Stomach smooth muscle (tissue), 2 donors: Measurements from ENCODE around the gene CASP14.
A peak's percentile ranks its signal among the peaks of the same experiment; 100 is the strongest.

ENCODE experiments used
- H3K27ac ChIP-seq: one replicate; pipeline ENCODE4 v1.7.0; 2013; ENCODE audit warnings: mild to moderate bottlenecking, low read length, inconsistent platforms
- H3K27me3 ChIP-seq, 2 donors: one replicate each; pipeline ENCODE4 v1.7.0; 2013; ENCODE audit warnings: low read length in 2 of 2; ENCODE audit not compliant: insufficient read depth in 2 of 2, control insufficient read depth in 1 of 2
- H3K36me3 ChIP-seq, 2 donors: one replicate each; pipeline ENCODE4 v1.7.0; 2013; ENCODE audit warnings: low read length in 2 of 2; ENCODE audit not compliant: control insufficient read depth in 2 of 2, insufficient read depth in 2 of 2
- H3K4me1 ChIP-seq: one replicate; pipeline ENCODE4 v1.7.0; 2013; ENCODE audit warnings: low read length; ENCODE audit not compliant: control insufficient read depth, insufficient read depth
- H3K4me3 ChIP-seq, 2 donors: one replicate each; pipeline ENCODE4 v1.7.0; 2013; ENCODE audit warnings: low read length in 2 of 2
- H3K9ac ChIP-seq, 2 donors: one replicate each; pipeline ENCODE4 v1.7.0; 2013; ENCODE audit warnings: low read length in 2 of 2, mild to moderate bottlenecking in 1 of 2
- H3K9me3 ChIP-seq, 2 donors: one replicate each; pipeline ENCODE4 v1.7.0; 2013; ENCODE audit warnings: low read length in 2 of 2; ENCODE audit not compliant: control insufficient read depth in 2 of 2
- donor health status: healthy.
- donor health status: Pancreatic carcinoma.

The CASP14 gene

DNA sequence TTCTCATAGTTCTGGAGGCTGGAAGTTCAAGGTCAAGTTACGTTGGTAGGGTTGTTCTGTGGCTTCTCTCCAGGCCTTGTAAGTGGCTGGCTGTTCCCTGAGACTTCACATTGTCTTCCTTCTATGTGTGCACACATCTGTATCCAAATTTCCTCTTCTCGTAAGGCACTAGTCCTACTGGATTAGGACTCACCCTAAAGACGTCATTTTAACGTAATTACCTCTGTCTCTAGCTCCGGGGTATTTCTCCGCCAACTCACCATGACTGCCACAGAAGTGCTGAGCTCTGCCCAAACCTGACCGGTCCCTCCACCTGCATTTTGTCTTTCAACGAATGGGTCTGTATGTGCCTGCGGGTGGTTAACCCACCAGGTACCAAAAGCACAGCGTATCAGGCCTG, 49.2 kb downstream of the CASP14 start:
- Histone ChIP-seq H3K4me3 (no peak overlapping the region), H3K4me1 (no peaks in the 10 kb centered on the region), H3K27me3 (peaks cover 0 to 2% of the 10 kb centered on the region in 2 donors), H3K36me3 (no peaks in the 10 kb centered on the region), H3K27ac (no peak overlapping the region), H3K9ac (no peak overlapping the region), H3K9me3 (peaks cover 0 to 2% of the 10 kb centered on the region in 2 donors)

DNA sequence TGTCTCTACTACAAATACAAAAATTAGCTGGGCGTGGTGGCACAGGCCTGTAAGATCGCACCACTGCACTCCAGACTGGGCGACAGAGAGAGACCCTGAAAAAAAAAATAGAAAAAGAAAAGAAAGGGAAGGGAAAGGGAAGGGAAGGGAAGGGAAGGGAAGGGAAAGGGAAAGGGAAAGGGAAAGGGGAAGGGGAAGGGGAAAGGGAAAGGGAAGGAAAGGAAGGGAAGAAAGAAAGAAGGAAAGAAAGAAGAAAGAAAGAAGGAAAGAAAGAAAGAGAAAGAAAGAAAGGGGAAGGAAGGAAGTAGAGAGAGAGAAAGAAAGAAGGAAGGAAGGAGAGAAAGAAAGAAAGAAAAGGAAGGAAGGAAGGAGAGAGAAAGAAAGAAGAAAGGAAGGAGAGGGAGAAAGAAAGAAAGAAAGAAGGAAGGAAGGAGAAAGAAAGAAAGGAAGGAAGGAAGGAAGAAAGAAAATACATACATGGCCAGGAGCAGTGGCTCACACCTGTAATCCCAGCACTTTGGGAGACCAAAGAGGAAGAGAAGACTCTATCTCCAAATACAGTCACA, 49.8 kb downstream of the CASP14 start:
- no peak overlapping the region for H3K27ac ChIP-seq
- no peaks in the 10 kb centered on the region for H3K4me1 ChIP-seq
- H3K9ac ChIP-seq = no peak overlapping the region
- peaks cover 0 to 2% of the 10 kb centered on the region in 2 donors for H3K27me3 ChIP-seq
- H3K4me3 ChIP-seq = no peak overlapping the region
- peaks cover 1 to 5% of the 10 kb centered on the region in 2 donors for H3K9me3 ChIP-seq
- no peaks in the 10 kb centered on the region for H3K36me3 ChIP-seq

DNA sequence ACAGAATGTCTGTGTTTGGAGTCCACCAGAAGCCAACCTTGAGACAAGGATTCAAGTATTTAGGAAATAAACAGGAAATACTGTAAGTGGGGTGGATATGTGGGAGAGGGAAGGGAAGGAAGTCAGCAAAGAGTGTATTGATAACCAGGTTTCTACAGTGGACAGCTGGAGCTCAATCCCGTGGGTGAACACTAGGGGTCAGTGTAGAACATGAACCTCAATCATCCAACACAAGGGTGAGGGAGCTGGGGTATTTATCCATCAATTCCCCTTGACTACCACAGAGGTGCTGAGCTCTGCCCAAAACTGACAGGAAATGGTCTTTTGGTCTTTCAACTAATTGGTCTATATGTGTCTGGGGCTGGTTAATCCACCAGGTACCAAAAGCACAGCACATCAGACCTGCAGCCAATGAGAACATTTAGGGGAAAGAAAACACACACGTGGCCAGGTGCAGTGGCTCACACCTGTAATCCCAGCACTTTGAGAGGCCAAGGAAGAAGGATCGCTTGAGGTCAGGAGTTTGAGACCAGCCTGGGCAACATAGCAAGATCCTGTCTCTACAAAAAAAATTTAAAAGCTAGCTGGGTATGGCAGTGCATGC, 52.3 kb downstream of the CASP14 start:
- Histone ChIP-seq H3K4me1 (peaks cover 2% of the 10 kb centered on the region), H3K27me3 (peaks cover 0 to under 1% of the 10 kb centered on the region in 2 donors), H3K9me3 (peaks cover 10 to 12% of the 10 kb centered on the region in 2 donors), H3K9ac (no peak overlapping the region), H3K4me3 (no peak overlapping the region), H3K36me3 (no peaks in the 10 kb centered on the region), H3K27ac (no peak overlapping the region)

- Histone ChIP-seq H3K9ac (no peak overlapping the region), H3K9me3 (peaks cover 10 to 12% of the 10 kb centered on the region in 2 donors), H3K36me3 (no peaks in the 10 kb centered on the region), H3K27ac (no peak overlapping the region), H3K4me3 (no peak overlapping the region), H3K27me3 (no peaks in the 10 kb centered on the region), H3K4me1 (peaks cover 17% of the 10 kb centered on the region)
These were observed 54.7 kb downstream of the CASP14 start for GRCh38 chr19:15104003-15104402.

DNA sequence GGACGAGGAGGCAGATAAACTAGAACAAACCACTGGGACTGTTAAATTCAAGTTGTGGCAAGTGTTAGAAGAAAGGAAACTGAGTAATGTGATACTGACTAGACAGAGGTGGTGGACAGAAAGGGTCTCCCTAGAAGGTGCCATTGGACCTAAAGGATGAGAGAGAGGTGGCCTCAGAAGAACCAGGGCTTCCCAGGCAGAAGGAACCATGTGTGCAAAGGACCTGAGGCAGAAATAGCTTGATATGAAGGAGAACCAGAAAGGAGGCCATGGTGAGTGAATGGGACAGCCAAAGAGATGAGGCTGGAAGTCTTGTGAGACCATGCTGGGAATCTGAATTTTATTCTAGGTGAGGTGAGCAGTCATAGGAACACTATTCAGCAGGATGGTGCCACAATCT, 55.1 kb downstream of the CASP14 start:
- H3K36me3 ChIP-seq = peaks cover 0 to 2% of the 10 kb centered on the region in 2 donors
- H3K9me3 ChIP-seq = peaks cover 10 to 12% of the 10 kb centered on the region in 2 donors
- no peak overlapping the region for H3K4me3 ChIP-seq
- no peak overlapping the region for H3K9ac ChIP-seq
- H3K4me1 ChIP-seq = peaks cover 17% of the 10 kb centered on the region
- H3K27me3 ChIP-seq = no peaks in the 10 kb centered on the region
- no peak overlapping the region for H3K27ac ChIP-seq

DNA sequence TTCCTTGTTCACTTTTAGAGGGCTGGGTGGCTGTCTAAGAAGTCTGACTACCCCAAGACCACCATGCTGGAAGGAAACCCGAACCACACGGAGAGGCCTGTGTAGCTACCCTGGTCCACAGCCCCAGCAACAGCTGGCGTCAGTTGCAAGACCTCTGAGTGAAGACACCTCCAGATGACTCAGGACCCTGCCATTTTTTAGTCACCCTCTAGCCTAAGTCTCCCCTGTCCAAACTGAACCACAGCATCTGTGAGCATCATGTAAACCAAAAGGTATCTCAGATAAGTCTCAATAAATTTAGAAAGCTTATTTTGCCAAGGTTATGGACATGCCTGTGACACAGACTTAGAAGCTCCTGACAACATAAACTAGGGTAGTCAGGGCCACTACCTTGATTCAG, 55.8 kb downstream of the CASP14 start:
- Histone ChIP-seq H3K4me1 (peaks cover 17% of the 10 kb centered on the region), H3K27ac (no peak overlapping the region), H3K4me3 (no peak overlapping the region), H3K9me3 (peaks cover 10 to 12% of the 10 kb centered on the region in 2 donors), H3K9ac (no peak overlapping the region), H3K36me3 (peaks cover 0 to 2% of the 10 kb centered on the region in 2 donors), H3K27me3 (no peaks in the 10 kb centered on the region)

GRCh38 chr19:15107061-15108010, 58.1 kb downstream of the CASP14 start, which contains the start of gene SYDE1:
SYDE1 (plus strand) TSS chr19:15107401; CDS start chr19:15107434, 33 bp downstream.
- peak within 1 kb of the TSS; percentile 78 to 81 for H3K4me3 ChIP-seq
- peaks cover 8 to 17% of the 10 kb centered on the region in 2 donors for H3K36me3 ChIP-seq
- H3K27ac ChIP-seq = peak within 1 kb of the TSS; percentile 84
- peaks cover 17% of the 10 kb centered on the region for H3K4me1 ChIP-seq
- peak within 1 kb of the TSS; percentile 81 to 88 for H3K9ac ChIP-seq
- peaks cover 10 to 12% of the 10 kb centered on the region in 2 donors for H3K9me3 ChIP-seq
- H3K27me3 ChIP-seq = no peaks in the 10 kb centered on the region
